K562 (cell line): Measurements from ENCODE around the gene SEC14L3. TPM values are rescaled to one million over a fixed set of nuclear protein-coding genes. Genes with fewer than 3 reads are reported as not detected.

Source experiments
- ATAC-seq: fragments of 200-7000 bp; cut with Tn5 transposase; 3 replicates; pipeline ENCODE4 v1.9.1; 2020; ENCODE audit warnings: moderate library complexity
- BruUV-seq: library from RNA; stranded (reverse); fragments of 400-500 nt; replicated peaks from 2 replicates; lab custom pipeline; 2021; lab: Mats Ljungman, UMichigan
- CTCF ChIA-PET: fragments of 300-600 bp; formaldehyde crosslinking; extraction: SDS; loops from one replicate; lab custom pipeline; 2021; ENCODE audit warnings: low intra/inter-chr PET ratio; lab: Yijun Ruan, JAX
- POLR2A ChIA-PET: fragments of 300-600, 350-650 bp; sonication (Branson Sonifier 250); formaldehyde crosslinking; extraction: SDS; loops from one replicate; lab custom pipeline; 2021; ENCODE audit warnings: antibody characterized with exemption, inconsistent platforms; lab: Yijun Ruan, JAX
- DNase-seq, 4 experiments: peaks; one replicate each; pipeline versions ENCODE4 v3.0.0 to v3.0.0-alpha.2; 2011 to 2018; ENCODE audit warnings: low spot score in 3 of 4, mixed read lengths in 3 of 4; ENCODE audit errors: extremely low read depth in 1 of 4
- FAIRE-seq: peaks from 2 replicates; lab custom pipeline; 2011; peaks lifted over from hg19 to GRCh38; lab: Jason Lieb, UNC
- H2AFZ ChIP-seq: 2 replicates; pipeline ENCODE4 v1.6.0; 2011; ENCODE audit warnings: low read depth, low read length, control low read depth, inconsistent platforms
- H3K27ac ChIP-seq: fragments of 200-600 bp; 3 replicates; pipeline ENCODE4 v1.8.0; 2011; ENCODE audit warnings: low read depth, mild to moderate bottlenecking, control low read depth, inconsistent platforms, low read length, moderate library complexity, mixed read lengths; ENCODE audit errors: extremely low read depth
- H3K27me3 ChIP-seq, 2 experiments: fragments of 300-600 bp in 1 of 2; 2 replicates in 1 of 2; 3 replicates in 1 of 2; pipeline versions ENCODE4 v1.6.0 to v1.8.0; 2011; ENCODE audit warnings: inconsistent platforms in 2 of 2, low read length in 2 of 2, mild to moderate bottlenecking in 1 of 2, mixed read lengths in 1 of 2, moderate library complexity in 1 of 2; ENCODE audit not compliant: control insufficient read depth in 2 of 2, insufficient read depth in 2 of 2
- H3K36me3 ChIP-seq: fragments of 300-600 bp; 3 replicates; pipeline ENCODE4 v1.8.0; 2011; ENCODE audit warnings: mild to moderate bottlenecking, low read length, inconsistent platforms; ENCODE audit not compliant: control insufficient read depth, insufficient read depth
- H3K4me1 ChIP-seq, 2 experiments: fragments of 200-600 bp in 1 of 2; replicated peaks in 1 of 2; 2 replicates in 1 of 2; 3 replicates in 1 of 2; pipeline versions ENCODE4 v1.5.1 to v1.8.0; 2011; ENCODE audit warnings: inconsistent platforms in 2 of 2, low read length in 2 of 2, mild to moderate bottlenecking in 1 of 2, mixed read lengths in 1 of 2, moderate library complexity in 1 of 2; ENCODE audit not compliant: control insufficient read depth in 2 of 2, insufficient read depth in 2 of 2
- H3K4me2 ChIP-seq: 2 replicates; pipeline ENCODE4 v1.6.1; 2011; ENCODE audit warnings: low read length, control low read depth, inconsistent platforms, mixed read lengths; ENCODE audit not compliant: insufficient read depth
- H3K4me3 ChIP-seq: fragments of 200-600 bp; sonication (generic), shearing (Covaris generic); 2 replicates; pipeline ENCODE4 v1.5.1; 2016; ENCODE audit warnings: control low read depth, inconsistent platforms
- H3K79me2 ChIP-seq: fragments of 200-600 bp; 3 replicates; pipeline ENCODE4 v1.8.0; 2011; ENCODE audit warnings: low read length, inconsistent platforms; ENCODE audit not compliant: control insufficient read depth, insufficient read depth
- H3K9ac ChIP-seq, 2 experiments: 2 replicates each; pipeline versions ENCODE4 v1.6.0 to v1.6.1; 2011; ENCODE audit warnings: low read depth in 2 of 2, low read length in 2 of 2, control low read depth in 1 of 2, inconsistent platforms in 1 of 2, mild to moderate bottlenecking in 1 of 2, mixed read lengths in 1 of 2; ENCODE audit not compliant: insufficient read depth in 1 of 2
- H3K9me1 ChIP-seq: one replicate; pipeline ENCODE4 v1.6.0; 2011; ENCODE audit warnings: inconsistent platforms, mild to moderate bottlenecking, low read length, moderate library complexity; ENCODE audit not compliant: control insufficient read depth, insufficient read depth
- H3K9me3 ChIP-seq: replicated peaks from 2 replicates; pipeline ENCODE4 v1.5.1; 2011; ENCODE audit warnings: low read depth, low read length, inconsistent platforms; ENCODE audit not compliant: control insufficient read depth, insufficient read depth
- H4K20me1 ChIP-seq: replicated peaks from 2 replicates; pipeline ENCODE4 v1.6.1; 2011; ENCODE audit warnings: low read length, inconsistent platforms, mixed read lengths; ENCODE audit not compliant: control insufficient read depth, insufficient read depth
- CHCHD3 ChIP-seq: fragments of 250-450 bp; sonication (Bioruptor Pico); IDR thresholded peaks from 2 replicates; pipeline ENCODE4 v2.1.2; 2022; ENCODE audit warnings: mild to moderate bottlenecking
- DEAF1 ChIP-seq: fragments of 450-650 bp; formaldehyde crosslinking; IDR thresholded peaks from 2 replicates; pipeline ENCODE4 v1.4.0; 2020; ENCODE audit warnings: mild to moderate bottlenecking, moderate library complexity
- EHMT2 ChIP-seq: fragments of 450-650 bp; IDR thresholded peaks from 2 replicates; pipeline ENCODE4 v1.6.1; 2018; ENCODE audit warnings: antibody characterized with exemption
- HDAC6 ChIP-seq: IDR thresholded peaks from 2 replicates; pipeline ENCODE4 v1.6.1; 2012; ENCODE audit warnings: low read depth, mild to moderate bottlenecking, control low read depth, inconsistent platforms, low read length, moderate library complexity
- HNRNPH1 ChIP-seq: fragments of 200-400 bp; formaldehyde crosslinking; optimal IDR thresholded peaks from 2 replicates; pipeline ENCODE3; 2017; ENCODE audit warnings: low read depth, mild to moderate bottlenecking, low read length, moderate library complexity
- HNRNPL ChIP-seq: fragments of 200-400 bp; formaldehyde crosslinking; IDR thresholded peaks from 2 replicates; pipeline ENCODE4 v1.6.1; 2017; ENCODE audit warnings: low read depth, mild to moderate bottlenecking, low read length
- NCOA6 ChIP-seq: fragments of 450-650 bp; IDR thresholded peaks from 2 replicates; pipeline ENCODE4 v1.6.1; 2017; ENCODE audit warnings: mild to moderate bottlenecking
- PRMT5 ChIP-seq: sonication (generic); formaldehyde crosslinking; IDR thresholded peaks from 2 replicates; pipeline ENCODE4 v1.5.0; 2020; ENCODE audit warnings: missing genetic modification reagents
- TFAM ChIP-seq: fragments of 250-450 bp; sonication (Bioruptor Pico); conservative IDR thresholded peaks from 2 replicates; pipeline ENCODE4 v1.5.0; 2021; ENCODE audit warnings: mild to moderate bottlenecking, moderate library complexity
- ZBTB8A ChIP-seq: fragments of 450-650 bp; IDR thresholded peaks from 2 replicates; pipeline ENCODE4 v1.6.1; 2018; ENCODE audit warnings: mild to moderate bottlenecking, moderate library complexity; ENCODE audit not compliant: partially characterized antibody
- ZNF408 ChIP-seq: fragments of 250-450 bp; sonication (Bioruptor Pico); IDR thresholded peaks from 2 replicates; pipeline ENCODE4 v1.4.0; 2020; ENCODE audit warnings: low read depth, mild to moderate bottlenecking, moderate library complexity
- WGBS: fragments of 100-300 bp; shearing (Covaris generic); methylation state at CpG from one replicate; pipeline ENCODE4 v1.1.6; 2016; ENCODE audit warnings: low coverage, mixed read lengths; ENCODE audit not compliant: insufficient coverage; ENCODE audit errors: missing lambda C conversion rate; 5-methylcytosine and 5-hydroxymethylcytosine counted together
- in situ Hi-C: fragments of 300-500 bp; cut with MboI; formaldehyde crosslinking; loops from 4 replicates; pipeline ENCODE4 v1.15.0; 2018; ENCODE audit warnings: inconsistent platforms, mixed read lengths
- intact Hi-C: fragments of 100-400 bp; cut with micrococcal nuclease; formaldehyde crosslinking; loops from 2 replicates; pipeline ENCODE4 v1.14.2; 2022
- polyA plus RNA-seq, 8 experiments: library from polyadenylated mRNA; depleted of rRNA in 4 of 8; stranded (reverse) in 5 of 8; unstranded in 3 of 8; fragments of >200 nt; fragmentation: Nextera tagmentation in 2 of 8; fragmentation: Illumina TruSeq in 1 of 8; extraction: Ambion mirVana in 2 of 8; extraction: Trizol in 1 of 8; gene quantifications; 2 replicates each; pipeline versions ENCODE4 v1.2.1 to v1.2.3, GENCODE V29; 2011 to 2014; ENCODE audit warnings: inconsistent platforms in 1 of 8, missing spikeins in 1 of 8
- total RNA-seq, 7 experiments: library from RNA; depleted of rRNA in 6 of 7; stranded (reverse); fragments of >200 nt in 6 of 7; fragmentation: Illumina TruSeq in 2 of 7; extraction: Trizol in 2 of 7; gene quantifications; 2 replicates each; pipeline versions ENCODE4 v1.2.1 to v1.2.3, GENCODE V29; 2011 to 2021; ENCODE audit warnings: low replicate concordance in 1 of 7

Gene SEC14L3
- total and polyA plus RNA-seq, 9 of the 15 experiments (the other 6 are each of a cell fraction or from before 2014, with no cell fraction given), result not detected

GRCh38 chr22:30457981-30458380 lies 13.8 kb downstream of the SEC14L3 start:
- no peaks in the 10 kb centered on the region for H3K9me1 ChIP-seq
- POLR2A ChIA-PET, result no interaction called here

GRCh38 chr22:30455075-30455840 lies 16.6 kb downstream of the SEC14L3 start:
- H3K27ac ChIP-seq, result no peak overlapping the region
- ChIA-PET POLR2A (interaction anchor here (0.6 kb wide), 1 partner anchor 98 kb away, joined by 3 read pairs; no protein-coding TSS in a partner anchor), CTCF (no interaction called here)
- H3K4me2 ChIP-seq, result no peak overlapping the region
- H3K9me1 ChIP-seq, result no peaks in the 10 kb centered on the region
- no peak for DNase-seq
- no peak for FAIRE-seq
- in situ Hi-C loops, result no loop called here
- no TSS peak for BruUV-seq
- no peak overlapping the region for H3K9ac ChIP-seq
- H3K79me2 ChIP-seq, result no peaks in the 10 kb centered on the region
- no peaks in the 10 kb centered on the region for H3K9me3 ChIP-seq
- no peak overlapping the region for H2AFZ ChIP-seq
- no peak overlapping the region for H3K4me3 ChIP-seq
- ATAC-seq, result no peak
- no peak for TF ChIP-seq DEAF1 (CRISPR knock-in tag)
- TF ChIP-seq, all 486 proteins: peak for 0
- H3K36me3 ChIP-seq, result no peaks in the 10 kb centered on the region
- peaks cover 0 to 5% of the 10 kb centered on the region in 2 experiments; a peak in 1 of 5 replicates for H3K27me3 ChIP-seq
- no peaks in the 10 kb centered on the region for H4K20me1 ChIP-seq
- peaks cover 3 to 7% of the 10 kb centered on the region in 2 experiments; a peak in 3 of 5 replicates for H3K4me1 ChIP-seq
- 66% methylated on average over 8 of the region's 8 CpGs for WGBS
- intact Hi-C loops, result no loop called here

More at GRCh38 chr22:30457981-30458380, 13.8 kb downstream of the SEC14L3 start:
- Histone ChIP-seq H3K9me3 (no peaks in the 10 kb centered on the region), H2AFZ (no peak overlapping the region), H3K4me2 (no peak overlapping the region), H3K4me3 (no peak overlapping the region), H3K27ac (no peak overlapping the region), H3K9ac (no peak overlapping the region), H3K36me3 (no peaks in the 10 kb centered on the region), H3K79me2 (no peaks in the 10 kb centered on the region), H3K4me1 (no peaks in the 10 kb centered on the region; a peak in 1 of 5 replicates), H3K27me3 (peaks cover 0 to 5% of the 10 kb centered on the region in 2 experiments; a peak in 1 of 5 replicates), H4K20me1 (no peaks in the 10 kb centered on the region)
- ATAC-seq, result no peak
- BruUV-seq, result no TSS peak
- in situ Hi-C loops, result no loop called here
- intact Hi-C loops, result no loop called here
- TF ChIP-seq HNRNPH1 (no peak), HDAC6 (no peak), TFAM (CRISPR knock-in tag) (no peak), PRMT5 (CRISPR knock-in tag) (no peak), EHMT2 (no peak), NCOA6 (no peak), ZBTB8A (no peak), CHCHD3 (no peak), ZNF408 (CRISPR knock-in tag) (no peak), HNRNPL (no peak)
- no peak for DNase-seq
- CTCF ChIA-PET, result no interaction called here
- 0% methylated on average over 8 of the region's 8 CpGs for WGBS
- no peak for FAIRE-seq
